Activated CD8-positive, alpha-beta T cell treated with anti-CD3 and anti-CD28 coated beads for 36 hours (primary cell): Measurements from ENCODE around the gene UPK3A. TPM values are rescaled to one million over a fixed set of nuclear protein-coding genes. Genes with fewer than 3 reads are reported as not detected.

Experiments used
- ATAC-seq: fragments of 200-7000 bp; cut with Tn5 transposase; one replicate; pipeline ENCODE4 v1.10.0; 2021; ENCODE audit warnings: mild to moderate bottlenecking, moderate library complexity
- CTCF ChIA-PET: fragments of 350-600 bp; sonication (Branson Sonifier 250); formaldehyde crosslinking; loops from one replicate; lab custom pipeline; 2021; ENCODE audit warnings: antibody characterized with exemption; lab: Charles Lee
- POLR2A ChIA-PET: fragments of 350-600 bp; sonication (Branson Sonifier 250); formaldehyde crosslinking; loops from one replicate; lab custom pipeline; 2021; ENCODE audit warnings: antibody characterized with exemption; lab: Charles Lee
- DNase-seq: peaks from one replicate; pipeline ENCODE4 v3.0.0-alpha.2; 2020
- H3K27ac Mint-ChIP-seq: one replicate; pipeline ENCODE4 v1.8.0; 2021; ENCODE audit warnings: mild to moderate bottlenecking, mixed read lengths
- H3K27me3 Mint-ChIP-seq: one replicate; pipeline ENCODE4 v1.8.0; 2021; ENCODE audit warnings: mixed read lengths
- H3K36me3 Mint-ChIP-seq: one replicate; pipeline ENCODE4 v1.8.0; 2021; ENCODE audit warnings: low read depth, mixed read lengths
- H3K4me1 Mint-ChIP-seq: one replicate; pipeline ENCODE4 v1.8.0; 2021; ENCODE audit warnings: low read depth, mixed read lengths
- H3K4me3 Mint-ChIP-seq: one replicate; pipeline ENCODE4 v1.8.0; 2021; ENCODE audit warnings: mild to moderate bottlenecking, moderate library complexity, mixed read lengths
- H3K9me3 Mint-ChIP-seq: one replicate; pipeline ENCODE4 v1.8.0; 2021; ENCODE audit warnings: mixed read lengths
- CTCF ChIP-seq: fragments of 200-600 bp; IDR thresholded peaks from one replicate; pipeline ENCODE4 v1.8.0; 2022; ENCODE audit warnings: antibody characterized with exemption, mild to moderate bottlenecking
- intact Hi-C: fragments of 100-400 bp; cut with micrococcal nuclease; formaldehyde crosslinking; loops from one replicate; pipeline ENCODE4 v1.10.0; 2022
- total RNA-seq, 2 experiments: library from RNA; stranded (reverse); gene quantifications; one replicate each; pipeline ENCODE4 v1.2.3, GENCODE V29; 2021

Gene UPK3A
- total RNA-seq, 2 experiments from 2014 or later = not detected

- no peak for DNase-seq
- Mint-ChIP-seq H3K27ac (no peak overlapping the region), H3K27me3 (peaks cover 14% of the 10 kb centered on the region), H3K36me3 (no peaks in the 10 kb centered on the region), H3K4me1 (peaks cover 2% of the 10 kb centered on the region), H3K9me3 (peaks cover 2% of the 10 kb centered on the region), H3K4me3 (no peak overlapping the region)
- ATAC-seq = no peak
- intact Hi-C loops = no loop called here
- TF ChIP-seq CTCF = no peak
- ChIA-PET POLR2A (no interaction called here), CTCF (no interaction called here)
These were observed 22.4 kb upstream of the UPK3A start for GRCh38 chr22:45262195-45262930.

GRCh38 chr22:45262931-45263462, 21.8 kb upstream of the UPK3A start:
- ChIA-PET CTCF (no interaction called here), POLR2A (no interaction called here)
- DNase-seq (no peak), ATAC-seq (no peak)
- Mint-ChIP-seq H3K4me3 (no peak overlapping the region), H3K4me1 (peaks cover 2% of the 10 kb centered on the region), H3K27me3 (peaks cover 14% of the 10 kb centered on the region), H3K9me3 (peaks cover under 1% of the 10 kb centered on the region), H3K27ac (no peak overlapping the region), H3K36me3 (no peaks in the 10 kb centered on the region)
- no peak for TF ChIP-seq CTCF
- intact Hi-C loops = no loop called here

DNA sequence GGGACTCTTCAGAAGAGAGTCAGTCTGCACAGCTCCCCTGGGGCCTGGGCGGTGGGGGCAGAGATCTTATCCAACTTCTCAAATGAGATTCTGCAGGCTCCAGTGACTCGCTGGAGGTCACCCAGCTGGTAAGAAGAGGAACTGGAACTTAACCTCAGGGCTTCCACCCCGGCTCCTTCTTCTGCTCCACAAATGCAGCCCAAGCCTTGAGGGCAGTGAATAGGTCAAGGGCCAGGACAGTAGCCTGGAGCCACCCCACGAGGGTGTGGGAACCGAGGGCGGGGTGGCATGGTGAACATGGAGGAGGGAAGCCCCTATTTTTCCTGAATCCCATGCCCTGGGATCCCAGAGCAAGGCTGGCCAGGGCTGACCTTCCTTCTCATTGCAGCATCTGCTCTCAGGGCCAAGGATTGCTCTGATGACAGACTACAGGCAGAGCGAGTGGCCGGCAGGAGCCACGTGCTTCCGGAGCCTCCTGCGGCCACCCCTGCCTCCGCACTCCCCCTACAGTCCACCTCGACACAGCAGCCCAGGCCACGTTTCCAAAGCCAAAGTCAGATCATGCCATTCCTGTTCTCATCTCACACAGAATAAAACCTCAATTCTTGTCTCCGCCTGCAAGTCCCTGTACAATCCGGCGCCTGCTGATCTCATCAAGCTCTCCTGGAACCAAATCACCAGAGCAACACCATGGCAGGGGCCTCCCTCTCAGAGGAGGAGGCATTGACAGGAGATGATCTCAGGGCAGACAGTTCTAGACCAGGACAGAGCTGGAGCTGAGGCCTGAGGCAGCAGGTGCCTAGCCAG, 21.1 kb upstream of the UPK3A start:
- intact Hi-C loops = no loop called here
- POLR2A ChIA-PET = no interaction called here
- H3K27ac Mint-ChIP-seq = no peak overlapping the region
- ATAC-seq = peak; percentile 56
- no peaks in the 10 kb centered on the region for H3K9me3 Mint-ChIP-seq
- peaks cover 14% of the 10 kb centered on the region for H3K27me3 Mint-ChIP-seq
- peak; percentile 25 for DNase-seq
- CTCF ChIA-PET = no interaction called here
- no peak for TF ChIP-seq CTCF
- no peaks in the 10 kb centered on the region for H3K36me3 Mint-ChIP-seq
- no peak overlapping the region for H3K4me3 Mint-ChIP-seq
- H3K4me1 Mint-ChIP-seq = peaks cover 4% of the 10 kb centered on the region

DNA sequence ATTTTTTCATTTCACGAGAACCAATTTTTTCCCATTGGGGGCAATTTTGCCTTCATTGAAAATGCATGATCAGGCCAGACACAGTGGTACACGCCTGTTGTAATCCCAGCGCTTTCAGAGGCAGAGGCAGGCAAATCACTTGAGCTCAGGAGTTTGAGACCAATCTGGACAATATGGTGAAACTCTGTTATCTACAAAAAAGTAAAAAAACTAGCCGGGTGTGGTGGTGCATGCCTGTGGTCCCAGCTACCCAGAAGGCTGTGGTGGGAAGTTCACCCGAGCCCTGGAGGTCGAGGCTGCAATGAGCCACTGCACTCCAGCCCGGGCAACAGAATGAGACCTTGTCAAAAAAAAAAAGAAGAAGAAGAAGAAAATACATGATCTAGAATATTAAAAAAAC, 19.2 kb upstream of the UPK3A start:
- ChIA-PET POLR2A (no interaction called here), CTCF (no interaction called here)
- intact Hi-C loops = no loop called here
- peaks cover 20% of the 10 kb centered on the region for H3K27me3 Mint-ChIP-seq
- H3K9me3 Mint-ChIP-seq = no peaks in the 10 kb centered on the region
- H3K4me1 Mint-ChIP-seq = peaks cover 8% of the 10 kb centered on the region
- TF ChIP-seq CTCF = no peak
- ATAC-seq (no peak), DNase-seq (no peak)
- no peak overlapping the region for H3K4me3 Mint-ChIP-seq
- no peaks in the 10 kb centered on the region for H3K36me3 Mint-ChIP-seq
- H3K27ac Mint-ChIP-seq = no peak overlapping the region
